ENCODE measurements around the gene CAPZB.

CAPZB gene

DNA sequence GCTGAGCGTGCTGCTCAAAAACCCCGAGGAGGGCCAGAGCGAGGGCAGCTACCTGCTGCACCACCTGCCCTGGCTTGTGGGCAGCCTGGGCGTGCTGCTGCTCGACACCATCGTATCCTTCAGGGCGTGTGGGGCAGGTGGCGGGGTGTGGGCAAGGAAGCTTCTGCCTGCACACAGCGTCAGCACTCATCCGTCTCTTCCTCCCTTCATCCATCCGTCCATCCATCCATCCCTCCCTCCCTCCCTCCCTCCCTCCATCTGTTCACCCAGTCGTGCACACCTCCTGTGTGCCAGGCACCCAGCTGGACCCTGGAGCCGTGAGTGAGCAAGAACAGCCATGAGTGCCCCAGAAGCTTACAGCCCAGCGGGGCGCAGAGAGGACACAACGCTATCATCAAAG, 158.0 kb downstream of the CAPZB start:
- TF ChIP-seq JUND (IDR thresholded peaks at IDR 0.05; ENCODE audit: low read depth), result no peak
- in situ Hi-C loops (cut with HindIII; ENCODE audit: low pct_unique_long_range_greater_than_20kb, low sequenced_read_pairs), result no loop called here
- DNase-seq (ENCODE audit: low read depth in 1 of 2, low spot score in 1 of 2), result no peak

DNA sequence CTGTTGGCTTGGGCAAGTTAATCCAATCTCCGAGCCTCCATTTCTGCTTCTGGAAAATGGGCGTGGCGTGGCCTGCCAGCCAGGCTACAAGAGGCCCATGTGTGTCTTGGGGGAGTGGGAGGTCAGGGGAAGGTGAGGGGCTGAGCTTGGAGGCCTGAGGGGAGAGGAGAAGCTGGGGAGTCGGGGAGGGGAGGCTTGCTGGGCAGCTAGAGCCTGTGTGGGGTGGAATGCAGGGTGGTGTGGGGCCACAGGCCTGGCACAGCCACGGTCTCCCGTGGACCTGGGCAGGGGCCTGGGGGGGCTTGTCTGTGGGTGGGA, 158.6 kb downstream of the CAPZB start:
- in situ Hi-C loops (cut with HindIII; ENCODE audit: low pct_unique_long_range_greater_than_20kb, low sequenced_read_pairs), result no loop called here
- DNase-seq (ENCODE audit: low read depth in 1 of 2, low spot score in 1 of 2), result no peak
- TF ChIP-seq JUND (IDR thresholded peaks at IDR 0.05; ENCODE audit: low read depth), result no peak

DNA sequence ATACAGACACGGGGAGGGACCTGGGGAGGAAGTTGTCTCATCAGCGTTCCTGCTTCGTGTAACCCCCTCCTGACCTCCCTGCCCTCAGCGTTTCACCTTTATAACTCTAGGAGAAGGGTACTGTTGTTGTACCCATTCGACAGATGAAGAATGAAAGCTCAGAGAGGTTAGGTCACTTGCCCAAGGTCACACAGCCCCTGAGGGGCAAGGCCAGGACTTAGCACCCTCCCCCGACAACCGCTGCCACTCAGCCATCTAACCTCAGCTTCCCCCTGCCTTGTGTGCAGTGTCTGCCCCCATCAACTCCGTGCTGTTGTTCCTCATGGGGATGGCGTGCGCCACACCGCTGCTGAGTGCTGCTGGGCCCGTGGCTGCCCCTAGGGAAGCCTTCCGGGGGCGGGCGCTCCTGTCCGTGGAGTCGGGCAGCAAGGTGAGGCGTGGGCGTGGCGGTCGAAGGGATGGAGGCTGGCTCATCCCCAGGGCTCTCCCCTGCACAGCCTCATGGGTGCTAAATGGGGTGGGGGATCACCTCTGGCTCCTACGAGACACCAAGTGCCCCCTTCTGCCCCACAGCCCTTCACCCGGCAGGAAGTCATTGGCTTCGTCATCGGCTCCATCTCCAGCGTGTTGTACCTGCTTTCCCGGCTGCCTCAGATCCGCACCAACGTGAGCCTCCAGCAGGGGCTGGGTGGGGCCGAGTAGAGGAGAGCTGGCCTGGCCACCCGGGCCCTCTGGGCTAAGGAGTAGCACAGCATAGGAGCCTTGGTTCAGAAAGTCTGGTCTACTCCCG, 159.2 kb downstream of the CAPZB start:
- no peak for DNase-seq (ENCODE audit: low read depth in 1 of 2, low spot score in 1 of 2)
- in situ Hi-C loops (cut with HindIII; ENCODE audit: low pct_unique_long_range_greater_than_20kb, low sequenced_read_pairs), result no loop called here
- TF ChIP-seq JUND (IDR thresholded peaks at IDR 0.05; ENCODE audit: low read depth), result no peak

DNA sequence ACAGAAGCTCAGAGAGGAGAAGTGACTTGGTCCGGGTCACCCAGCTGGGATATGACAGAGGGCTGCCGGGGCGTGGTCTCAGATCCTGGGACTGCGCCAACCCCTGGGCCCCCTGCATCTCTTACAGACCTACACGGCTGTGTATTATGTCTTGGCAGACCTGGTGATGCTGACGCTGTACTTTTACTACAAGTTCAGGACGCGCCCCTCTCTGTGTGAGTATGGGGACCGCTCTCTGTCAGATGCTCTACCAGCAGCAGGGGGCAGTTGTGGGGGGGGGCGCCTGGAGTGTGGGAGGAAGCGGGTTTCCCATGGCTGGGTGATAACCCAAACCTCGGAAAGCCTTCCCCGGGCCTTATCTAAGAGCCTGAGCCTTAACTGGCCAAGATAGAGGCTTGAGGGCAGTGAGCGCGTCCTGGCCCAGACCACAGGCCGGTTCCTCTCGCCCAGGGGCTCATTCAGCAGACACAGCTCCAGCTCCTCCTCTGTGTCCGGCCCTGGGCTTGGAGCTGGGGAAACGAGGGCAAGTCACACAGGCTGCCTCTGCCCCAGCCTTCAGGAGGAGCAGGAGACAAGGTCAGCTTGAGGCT, 159.9 kb downstream of the CAPZB start:
- no peak for DNase-seq (ENCODE audit: low read depth in 1 of 2, low spot score in 1 of 2)
- no peak for TF ChIP-seq JUND (IDR thresholded peaks at IDR 0.05; ENCODE audit: low read depth)
- in situ Hi-C loops (cut with HindIII; ENCODE audit: low pct_unique_long_range_greater_than_20kb, low sequenced_read_pairs), result no loop called here

DNA sequence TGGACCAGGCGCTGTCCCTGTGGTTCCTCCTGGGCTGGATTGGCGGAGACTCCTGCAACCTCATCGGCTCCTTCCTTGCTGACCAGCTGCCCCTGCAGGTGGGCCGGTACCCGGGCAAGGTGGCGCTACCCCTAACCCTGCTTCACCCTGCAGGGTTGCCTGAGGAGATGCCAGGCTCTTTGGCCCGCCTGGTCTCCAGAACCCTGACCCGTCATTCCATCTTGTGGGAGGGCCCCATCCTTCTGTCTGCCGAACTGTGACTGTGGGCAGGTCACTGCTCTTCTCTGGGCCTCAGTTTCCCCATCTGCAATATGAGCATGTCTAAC, 160.7 kb downstream of the CAPZB start:
- in situ Hi-C loops (cut with HindIII; ENCODE audit: low pct_unique_long_range_greater_than_20kb, low sequenced_read_pairs), result no loop called here
- no peak for DNase-seq (ENCODE audit: low read depth in 1 of 2, low spot score in 1 of 2)
- TF ChIP-seq JUND (IDR thresholded peaks at IDR 0.05; ENCODE audit: low read depth), result no peak

DNA sequence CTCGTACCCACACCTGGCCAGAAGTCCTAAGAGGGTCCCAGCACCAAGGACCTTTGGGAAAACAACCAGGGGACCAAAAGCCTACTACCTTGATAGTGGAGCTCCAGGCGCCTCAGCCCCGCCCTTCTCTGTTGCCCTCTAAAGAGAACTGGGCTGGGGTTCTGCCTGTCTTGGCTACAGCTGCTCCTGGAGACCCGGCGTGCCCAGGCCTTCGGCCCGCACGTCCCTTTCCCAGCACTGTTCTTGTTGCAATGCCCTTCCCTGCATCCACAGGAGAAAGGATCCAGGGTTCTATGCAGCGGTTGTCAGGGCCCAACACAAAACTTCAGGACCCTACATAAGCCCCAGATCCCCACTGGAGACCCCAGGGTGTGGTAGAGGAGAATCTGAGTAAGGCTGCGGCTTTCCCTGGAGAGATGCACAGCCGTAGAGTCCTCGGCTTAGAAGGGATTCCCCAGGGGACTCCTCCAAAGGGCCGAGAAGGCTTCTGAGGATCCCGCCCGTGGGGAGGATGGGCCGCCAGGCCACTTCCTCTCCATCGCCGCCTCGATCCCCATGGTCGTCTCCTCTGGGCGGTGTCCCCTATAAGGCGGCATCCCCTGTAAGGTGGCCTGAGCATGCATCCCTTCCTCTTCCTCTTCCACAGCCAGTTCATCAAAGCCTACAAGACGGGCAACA, 161.2 kb downstream of the CAPZB start:
- DNase-seq (ENCODE audit: low read depth in 1 of 2, low spot score in 1 of 2), result no peak
- in situ Hi-C loops (cut with HindIII; ENCODE audit: low pct_unique_long_range_greater_than_20kb, low sequenced_read_pairs), result no loop called here
- TF ChIP-seq JUND (IDR thresholded peaks at IDR 0.05; ENCODE audit: low read depth), result no peak

DNA sequence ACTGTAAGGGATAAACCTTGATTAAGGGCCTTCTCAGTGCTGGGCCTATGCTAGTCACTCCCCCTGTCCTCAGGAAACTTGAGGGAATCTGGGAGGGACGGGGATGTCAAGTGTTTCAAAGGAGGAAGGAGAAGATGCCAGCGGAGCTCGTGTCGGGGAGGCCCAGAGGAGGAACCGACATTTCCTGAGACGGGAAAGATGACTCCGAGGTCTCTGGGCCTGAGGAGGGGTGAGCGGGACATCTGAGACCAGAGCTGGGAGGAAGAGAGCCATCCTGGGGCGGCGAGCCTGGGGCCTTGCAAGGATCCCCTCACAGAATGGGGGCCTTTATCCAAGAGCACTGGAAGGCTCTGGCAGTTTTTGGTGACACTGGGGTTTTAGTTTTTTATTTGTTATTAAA, 162.9 kb downstream of the CAPZB start:
- in situ Hi-C loops (cut with HindIII; ENCODE audit: low pct_unique_long_range_greater_than_20kb, low sequenced_read_pairs), result no loop called here
- no peak for DNase-seq (ENCODE audit: low read depth in 1 of 2, low spot score in 1 of 2)
- no peak for TF ChIP-seq JUND (IDR thresholded peaks at IDR 0.05; ENCODE audit: low read depth)

DNA sequence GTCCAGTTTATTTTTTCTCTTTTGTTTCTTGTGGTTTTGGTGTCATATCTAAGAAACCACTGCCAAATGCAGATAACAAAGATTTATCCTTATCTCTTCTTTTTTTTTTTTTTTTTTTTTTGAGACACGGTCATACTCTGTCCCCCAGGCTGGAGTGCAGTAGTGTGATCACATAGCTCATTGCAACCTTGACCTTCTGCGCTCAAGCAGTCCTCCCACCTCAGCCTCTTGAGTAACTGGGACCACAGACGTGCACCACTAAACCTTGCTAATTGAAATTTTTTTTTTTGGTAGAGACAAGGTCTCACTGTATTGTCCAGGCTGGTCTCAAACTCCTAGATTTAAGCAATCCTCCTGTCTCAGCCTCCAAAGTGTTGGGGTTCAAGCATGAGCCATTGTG, 164.3 kb downstream of the CAPZB start:
- in situ Hi-C loops (cut with HindIII; ENCODE audit: low pct_unique_long_range_greater_than_20kb, low sequenced_read_pairs), result no loop called here
- DNase-seq (ENCODE audit: low read depth in 1 of 2, low spot score in 1 of 2), result no peak
- TF ChIP-seq JUND (IDR thresholded peaks at IDR 0.05; ENCODE audit: low read depth), result no peak

DNA sequence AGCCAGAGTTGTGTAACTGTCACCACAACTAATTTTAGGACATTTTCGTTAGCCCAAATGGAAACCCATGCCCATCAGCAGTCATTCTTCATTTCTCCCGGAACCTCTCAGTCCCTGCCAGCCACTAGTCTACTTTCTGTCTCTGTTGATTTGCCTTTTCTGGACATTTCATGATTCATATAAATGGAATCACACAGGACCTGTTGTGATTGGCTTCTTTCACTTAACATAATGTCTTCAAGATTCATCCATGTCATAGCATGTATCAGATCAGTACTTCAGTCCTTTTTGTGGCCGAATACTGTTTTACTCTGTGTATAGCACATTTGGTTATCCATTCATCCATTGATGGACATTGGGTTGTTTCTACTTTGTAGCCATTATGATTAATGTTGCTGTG, 166.1 kb downstream of the CAPZB start:
- in situ Hi-C loops (cut with HindIII; ENCODE audit: low pct_unique_long_range_greater_than_20kb, low sequenced_read_pairs), result no loop called here
- TF ChIP-seq JUND (IDR thresholded peaks at IDR 0.05; ENCODE audit: low read depth), result no peak
- no peak for DNase-seq (ENCODE audit: low read depth in 1 of 2, low spot score in 1 of 2)

DNA sequence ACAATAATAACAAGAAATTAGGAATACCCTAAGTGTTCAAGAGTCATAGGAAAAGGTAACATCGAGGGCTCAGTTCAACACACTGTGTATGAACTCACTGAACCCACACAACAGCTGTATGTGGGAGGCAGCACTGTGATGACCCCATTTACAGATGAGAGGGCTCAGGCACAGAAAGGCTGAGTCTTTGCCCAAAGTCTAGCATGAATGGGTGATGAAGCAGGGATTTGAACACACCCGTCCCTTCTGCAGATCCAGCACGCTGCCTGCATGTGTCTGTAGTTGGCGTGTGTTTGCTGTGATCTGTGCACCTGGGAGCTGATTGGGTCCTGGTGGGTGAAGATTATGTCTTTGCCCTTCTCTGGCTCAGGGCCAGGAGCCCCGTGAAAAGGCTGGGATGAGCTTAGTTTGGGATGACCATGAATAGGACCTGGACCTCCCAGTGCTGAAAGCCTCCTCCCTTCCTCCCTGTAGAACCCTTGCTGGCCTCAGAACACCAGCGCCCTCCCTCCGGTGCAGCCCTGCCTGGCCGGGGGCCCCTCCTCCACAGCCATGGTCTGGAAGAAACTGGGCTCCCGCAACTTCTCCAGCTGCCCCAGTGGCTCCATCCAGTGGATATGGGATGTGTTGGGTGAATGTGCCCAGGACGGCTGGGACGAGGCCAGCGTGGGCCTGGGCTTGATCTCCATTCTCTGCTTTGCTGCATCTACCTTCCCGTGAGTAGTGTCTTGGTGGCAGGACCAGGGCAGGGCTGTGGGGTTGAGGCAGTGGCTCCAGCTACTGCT, 168.0 kb downstream of the CAPZB start:
- in situ Hi-C loops (cut with HindIII; ENCODE audit: low pct_unique_long_range_greater_than_20kb, low sequenced_read_pairs), result no loop called here
- DNase-seq (ENCODE audit: low read depth in 1 of 2, low spot score in 1 of 2), result no peak
- no peak for TF ChIP-seq JUND (IDR thresholded peaks at IDR 0.05; ENCODE audit: low read depth)

DNA sequence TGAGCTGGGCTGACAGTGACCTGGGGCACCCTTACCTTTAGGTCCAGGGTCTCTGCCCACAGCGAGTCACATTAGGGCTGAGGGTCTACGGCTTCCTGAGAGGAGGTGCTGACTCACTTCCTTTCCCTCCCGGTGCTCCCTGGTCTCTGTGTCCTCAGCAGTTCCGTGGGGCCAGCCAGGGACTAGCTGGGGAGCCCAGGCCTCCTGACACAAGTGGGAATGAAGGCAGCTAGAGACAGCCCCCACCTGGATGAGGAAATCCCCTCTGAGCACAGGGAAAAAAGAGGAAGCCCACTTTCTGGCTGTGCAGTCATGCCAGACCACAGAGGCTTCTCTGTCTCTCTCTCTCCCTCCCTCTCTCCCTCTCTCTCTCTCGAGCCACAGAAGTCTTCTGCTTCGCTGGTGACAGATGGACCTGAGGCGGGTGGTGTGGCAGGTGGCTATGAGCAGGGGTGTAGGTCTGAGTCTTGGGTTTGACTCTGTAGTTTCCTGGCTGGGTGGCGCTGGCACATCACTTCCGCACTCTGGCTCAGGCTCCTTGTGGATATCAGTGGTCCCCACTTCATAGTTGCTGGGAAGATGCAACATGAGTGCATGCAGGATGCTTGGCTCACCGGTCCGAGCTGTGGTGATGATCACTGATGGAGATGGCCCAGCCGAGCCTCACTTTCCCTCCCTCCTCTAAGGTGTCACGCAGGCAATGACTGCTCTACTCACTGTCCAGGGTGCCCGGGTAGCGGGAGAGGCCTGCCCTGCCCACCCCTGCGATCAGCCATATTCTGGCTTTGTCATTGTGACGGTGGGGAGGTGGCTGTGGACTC, 169.8 kb downstream of the CAPZB start:
- in situ Hi-C loops (cut with HindIII; ENCODE audit: low pct_unique_long_range_greater_than_20kb, low sequenced_read_pairs), result no loop called here
- DNase-seq (ENCODE audit: low read depth in 1 of 2, low spot score in 1 of 2), result no peak
- TF ChIP-seq JUND (IDR thresholded peaks at IDR 0.05; ENCODE audit: low read depth), result no peak

Measured in T47D (cell line).